SHP77 treated with DMSO at 0.1 percent for 48 hours (cell line): ENCODE data around the gene HORMAD1.
"Not testable (repeated sequence)": the region's sequence is repeated elsewhere in the genome, so short reads cannot be mapped to it uniquely, and the experiment has no call there.

ENCODE experiments used
- DNase-seq: peaks from one replicate; lab custom pipeline; 2025; lab: John Stamatoyannopoulos, UW

The HORMAD1 gene

GRCh38 chr1:150720703-150721102 lies at the start of gene HORMAD1:
TSS of gene HORMAD1 (minus strand) at chr1:150720895. CDS start at chr1:150719505, 1,390 bp downstream.
- DNase-seq, result no peak

- DNase-seq, result not testable (repeated sequence)
These were observed 47.0 kb upstream of the HORMAD1 start for GRCh38 chr1:150767704-150768103.

GRCh38 chr1:150765977-150766301 lies 45.2 kb upstream of the HORMAD1 start:
- DNase-seq, result not testable (repeated sequence)

- DNase-seq, result no peak
These were observed 44.7 kb upstream of the HORMAD1 start, which contains the start of gene CTSS for GRCh38 chr1:150765296-150765976. TSS of gene CTSS (minus strand) at chr1:150765778. CDS start at chr1:150764763, 1,015 bp downstream.

GRCh38 chr1:150764617-150765101 lies 44.0 kb upstream of the HORMAD1 start:
- no peak for DNase-seq

GRCh38 chr1:150763018-150763417 lies 42.3 kb upstream of the HORMAD1 start:
- no peak for DNase-seq

GRCh38 chr1:150762552-150762951 lies 41.9 kb upstream of the HORMAD1 start:
- DNase-seq, result no peak

- DNase-seq, result no peak
These were observed 41.1 kb upstream of the HORMAD1 start for GRCh38 chr1:150761801-150762200.

GRCh38 chr1:150760013-150760412 lies 39.3 kb upstream of the HORMAD1 start:
- DNase-seq, result no peak

- DNase-seq, result no peak
These were observed 32.7 kb upstream of the HORMAD1 start for GRCh38 chr1:150753416-150753815.

- DNase-seq, result no peak
These were observed 30.7 kb upstream of the HORMAD1 start for GRCh38 chr1:150751443-150751842.

GRCh38 chr1:150749720-150750311 lies 29.1 kb upstream of the HORMAD1 start:
- no peak for DNase-seq

GRCh38 chr1:150748878-150749719 lies 28.4 kb upstream of the HORMAD1 start:
- no peak for DNase-seq

GRCh38 chr1:150730130-150730721 lies 9.5 kb upstream of the HORMAD1 start:
- no peak for DNase-seq

GRCh38 chr1:150724336-150724735 lies 3.6 kb upstream of the HORMAD1 start:
- DNase-seq, result no peak

- DNase-seq, result no peak
These were observed 597 bp downstream of the HORMAD1 start for GRCh38 chr1:150720098-150720497.

GRCh38 chr1:150718225-150718891 lies 2.3 kb downstream of the HORMAD1 start:
- DNase-seq, result no peak

- not testable (repeated sequence) for DNase-seq
These were observed 11.7 kb downstream of the HORMAD1 start for GRCh38 chr1:150709031-150709430.

GRCh38 chr1:150708595-150708994 lies 12.1 kb downstream of the HORMAD1 start:
- DNase-seq, result no peak

GRCh38 chr1:150706091-150706490 lies 14.6 kb downstream of the HORMAD1 start:
- DNase-seq, result no peak

- no peak for DNase-seq
These were observed 17.3 kb downstream of the HORMAD1 start for GRCh38 chr1:150703427-150703826.
